GM19035 (cell line): Measurements from ENCODE around the gene PRAMEF1.
"Not testable (repeated sequence)": the region's sequence is repeated elsewhere in the genome, so short reads cannot be mapped to it uniquely, and the experiment has no call there.

Experiments used
- ATAC-seq: cut with Tn5 transposase; IDR thresholded peaks from one replicate; pipeline ENCODE4 v1.9.1; 2021; ENCODE audit not compliant: unreplicated experiment

Gene PRAMEF1

DNA sequence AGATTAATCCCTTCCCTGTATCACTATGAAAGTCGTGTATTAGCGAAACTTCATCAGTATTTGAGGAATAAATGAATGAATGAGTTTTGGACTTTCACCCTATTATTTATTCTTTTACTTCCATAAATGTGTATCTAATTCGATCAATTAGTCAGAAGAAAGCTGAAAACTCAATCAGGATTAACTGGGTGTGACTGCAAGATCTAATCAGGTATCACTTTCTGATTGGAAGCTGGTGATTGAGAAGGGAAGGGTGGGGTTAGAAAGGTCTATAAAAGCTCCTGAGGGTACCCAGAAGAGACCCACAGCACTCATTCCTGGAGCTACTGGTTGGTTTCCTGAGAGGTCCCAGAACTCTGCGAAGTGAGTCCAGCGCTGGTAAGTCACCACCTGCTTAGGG, at the start of gene PRAMEF1:
Gene PRAMEF1 (plus strand): TSS at position 301 of the 400 bp plus-strand sequence. CDS start 1,831 bp downstream, outside the sequence.
- ATAC-seq, result not testable (repeated sequence)

GRCh38 chr1:12741946-12742345, 49.3 kb upstream of the PRAMEF1 start:
- ATAC-seq, result no peak

DNA sequence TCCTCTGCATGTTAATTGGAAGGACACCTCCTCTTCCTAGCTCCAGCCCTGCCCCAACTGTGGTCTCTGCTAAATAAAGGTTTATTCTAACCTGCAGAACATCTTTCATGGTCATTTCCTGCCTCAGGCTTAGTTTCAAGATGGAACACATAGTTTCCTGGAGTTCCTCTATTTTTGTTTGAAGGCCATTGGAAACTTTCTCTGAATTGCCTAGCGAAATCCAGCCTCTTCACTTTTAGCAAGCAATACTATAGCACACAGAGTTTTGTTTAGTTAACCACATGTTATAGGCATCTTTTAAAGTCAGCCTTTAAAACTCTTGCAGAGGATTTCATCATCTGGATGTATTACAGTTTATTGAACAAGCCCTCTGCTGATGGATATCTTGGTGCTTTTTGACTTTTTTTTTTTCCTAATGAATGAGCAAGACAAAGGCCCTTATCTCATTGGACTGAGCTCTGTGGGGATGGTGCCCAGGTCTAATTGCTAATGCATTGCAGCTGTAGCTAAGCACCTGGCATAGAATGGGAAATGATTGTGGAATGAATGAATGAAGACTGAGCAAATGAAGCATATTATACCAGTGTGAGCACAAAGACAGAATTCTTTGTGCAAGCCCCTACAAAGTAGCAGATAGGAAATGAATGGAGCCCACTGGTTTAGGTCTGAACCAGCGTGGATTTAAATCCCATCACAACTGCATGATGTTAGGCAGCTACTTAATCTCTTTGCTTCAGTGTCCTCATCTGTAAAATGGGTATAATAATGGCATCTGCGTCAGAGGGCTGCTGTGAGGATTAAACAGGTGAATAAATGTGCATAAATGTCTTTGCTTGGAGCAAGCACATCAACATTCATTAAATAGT, 45.8 kb upstream of the PRAMEF1 start:
- ATAC-seq, result no peak

GRCh38 chr1:12745992-12746323, 45.2 kb upstream of the PRAMEF1 start, which contains the start of gene CFAP107:
Gene CFAP107 (plus strand): TSS chr1:12746200. CDS start chr1:12746431, 231 bp downstream.
- no peak for ATAC-seq

GRCh38 chr1:12748778-12749355, 42.3 kb upstream of the PRAMEF1 start:
- no peak for ATAC-seq

- no peak for ATAC-seq
Observed at GRCh38 chr1:12754738-12755137, 36.5 kb upstream of the PRAMEF1 start.

GRCh38 chr1:12756273-12756672, 34.9 kb upstream of the PRAMEF1 start:
- ATAC-seq, result no peak

DNA sequence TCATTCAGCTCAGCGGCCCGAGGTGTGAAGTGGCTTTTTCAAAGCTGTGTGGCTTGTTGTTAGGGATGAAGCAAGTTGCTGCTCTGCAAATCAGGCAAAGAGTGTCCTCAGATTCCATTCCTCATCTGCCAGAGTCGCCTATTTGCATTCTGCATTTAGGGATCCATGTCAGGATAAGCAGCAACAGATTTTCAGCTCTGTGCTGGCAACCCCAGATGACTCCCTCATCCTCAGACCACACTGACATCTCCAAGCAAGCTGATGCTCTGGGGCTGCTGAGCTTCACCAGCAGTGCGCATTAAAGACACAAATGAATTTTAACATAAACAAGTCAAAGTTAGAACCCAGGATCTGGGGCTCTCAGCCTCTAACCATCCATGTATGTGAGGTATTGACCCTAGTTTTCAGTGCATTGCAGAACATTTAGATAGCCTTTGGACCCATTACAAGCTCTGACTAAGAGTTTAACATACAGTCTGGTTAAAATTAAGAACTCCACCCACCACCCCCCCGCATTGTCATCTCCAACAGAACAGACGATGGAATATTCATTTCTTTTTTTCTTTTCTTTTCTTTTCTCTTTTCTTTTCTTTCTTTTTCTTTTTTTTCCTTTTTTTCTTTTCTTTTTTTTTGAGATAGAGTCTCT, 34.3 kb upstream of the PRAMEF1 start:
- ATAC-seq, result no peak

DNA sequence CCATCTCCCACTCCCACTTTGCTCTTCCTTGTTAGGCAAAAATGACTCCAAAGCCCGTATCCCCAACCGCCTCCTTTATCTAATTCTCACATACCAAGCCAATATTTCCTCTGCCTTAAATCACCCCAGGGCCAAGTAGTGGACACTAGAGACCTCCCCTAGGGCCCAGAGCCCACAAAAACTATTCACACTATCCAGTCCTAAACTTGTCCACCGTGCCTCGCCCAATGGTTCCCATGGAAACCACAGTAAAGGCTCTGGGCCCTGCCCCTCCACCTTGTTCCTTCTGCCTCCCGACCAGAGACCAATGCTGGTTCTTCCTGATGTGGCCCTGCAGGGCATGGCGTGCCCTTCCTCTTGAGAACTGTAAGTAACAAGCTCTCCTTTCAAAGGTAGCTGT, 33.4 kb upstream of the PRAMEF1 start:
- no peak for ATAC-seq

DNA sequence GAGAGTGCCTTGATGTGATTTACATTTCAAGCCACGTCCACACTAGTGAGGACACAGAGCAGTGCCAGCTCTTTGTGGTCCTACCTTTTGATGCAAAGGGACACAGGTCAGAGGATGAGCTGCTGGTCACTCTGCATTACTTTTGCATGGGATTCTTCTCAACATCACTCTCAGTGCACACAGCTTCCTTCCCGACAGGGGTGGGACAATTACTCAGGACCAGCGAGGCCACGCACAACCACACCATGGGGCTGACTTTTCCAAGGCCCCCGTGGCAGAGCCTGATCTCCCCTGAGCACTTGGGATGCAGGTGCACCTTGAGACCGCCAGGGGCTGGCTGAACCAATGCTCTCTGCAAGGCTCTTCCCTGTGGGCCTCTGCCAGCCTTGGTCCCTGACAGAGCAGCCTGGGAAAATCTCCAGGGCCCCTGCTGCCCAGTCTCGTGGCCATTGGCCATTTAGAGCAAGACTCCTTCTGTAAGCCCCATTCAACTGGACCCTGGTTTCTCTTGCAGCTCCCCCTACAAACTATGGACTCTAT, 30.9 kb upstream of the PRAMEF1 start:
- no peak for ATAC-seq

- ATAC-seq, result no peak
Observed at GRCh38 chr1:12761781-12762180, 29.4 kb upstream of the PRAMEF1 start.

DNA sequence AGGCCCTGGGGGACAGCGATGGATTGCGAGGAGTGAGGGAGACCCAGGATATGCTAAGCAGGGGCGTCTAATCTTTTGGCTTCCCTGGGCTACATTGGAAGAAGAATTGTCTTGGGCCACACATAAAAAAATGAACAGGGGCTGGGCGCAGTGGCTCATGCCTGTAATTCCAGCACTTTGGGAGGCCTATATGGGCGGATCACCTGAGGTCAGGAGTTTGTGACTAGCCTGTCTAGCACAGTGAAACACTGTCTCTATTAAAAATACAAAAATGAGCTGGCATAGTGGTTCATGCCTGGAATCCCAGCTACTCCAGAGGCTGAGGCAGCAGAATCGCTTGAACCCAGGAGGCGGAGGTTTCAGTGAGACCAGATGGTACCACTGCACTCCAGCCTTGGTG, 28.4 kb upstream of the PRAMEF1 start:
- ATAC-seq, result no peak

DNA sequence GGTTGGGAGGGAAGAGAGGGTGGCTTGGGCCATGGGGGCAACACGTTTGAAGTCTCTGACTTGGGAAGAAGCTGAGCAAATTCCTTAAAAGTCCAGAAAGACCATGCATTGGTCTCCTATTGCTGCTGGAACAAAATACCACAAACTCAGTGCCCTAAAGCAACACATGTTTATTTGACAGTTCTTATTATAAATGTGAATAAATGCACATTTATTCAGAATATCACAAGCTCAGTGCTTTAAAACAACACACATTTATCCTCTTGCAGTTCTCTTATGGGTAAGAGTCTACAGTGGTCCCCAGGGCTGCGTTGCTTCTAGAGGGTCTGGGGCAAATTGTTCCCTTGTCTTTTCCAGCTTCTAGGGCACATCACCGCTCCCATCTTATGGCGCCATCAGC, 27.7 kb upstream of the PRAMEF1 start:
- ATAC-seq, result no peak

DNA sequence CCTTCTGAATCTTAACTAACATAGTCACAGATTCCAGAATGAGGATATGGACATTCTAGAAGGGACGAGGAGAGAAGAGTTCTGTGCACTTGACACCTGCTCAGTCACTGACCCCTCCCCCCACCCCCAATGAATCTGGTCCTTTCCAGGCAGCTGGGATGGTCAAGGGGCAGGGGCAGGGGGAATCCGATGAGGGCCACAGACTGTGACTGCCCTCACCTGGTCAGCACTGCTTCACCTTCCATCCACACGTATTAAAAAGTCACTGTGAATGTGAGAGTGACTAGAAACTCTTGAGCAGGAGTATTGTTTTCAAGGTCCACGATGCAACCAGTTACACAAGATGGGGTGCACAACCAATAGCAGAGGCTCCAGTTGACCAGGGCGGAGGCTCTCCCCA, 27.2 kb upstream of the PRAMEF1 start:
- ATAC-seq, result no peak

GRCh38 chr1:12769031-12769430, 22.2 kb upstream of the PRAMEF1 start:
- no peak for ATAC-seq

DNA sequence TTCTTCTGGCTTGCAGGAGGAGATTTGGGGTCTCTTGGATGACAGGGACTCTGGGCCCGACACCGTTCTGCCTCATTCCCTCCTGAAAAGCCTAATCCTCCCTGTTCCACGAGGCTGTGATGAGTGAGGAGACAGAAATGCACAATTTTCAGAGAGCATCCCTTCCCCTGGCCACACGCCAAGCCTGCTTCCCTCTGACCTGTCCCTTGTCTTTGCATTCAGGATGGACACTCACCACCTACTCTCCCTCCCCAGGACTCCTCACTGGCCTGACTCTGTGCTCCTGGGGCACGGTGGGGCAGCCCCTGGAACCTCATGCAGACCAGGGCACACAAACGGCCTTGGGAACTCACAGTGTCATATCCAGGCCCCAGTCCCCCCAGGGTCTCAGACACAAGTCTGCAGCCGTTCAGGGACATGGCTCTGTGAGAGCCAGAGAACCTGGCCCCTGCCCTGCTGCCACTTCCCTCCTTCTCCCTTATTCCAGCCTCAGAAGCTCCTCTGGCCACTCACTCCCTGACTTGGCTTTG, 21.2 kb upstream of the PRAMEF1 start:
- ATAC-seq, result no peak

- no peak for ATAC-seq
Observed at GRCh38 chr1:12770620-12771019, 20.6 kb upstream of the PRAMEF1 start.

GRCh38 chr1:12771186-12771585, 20.0 kb upstream of the PRAMEF1 start:
- no peak for ATAC-seq

- no peak for ATAC-seq
Observed at GRCh38 chr1:12772520-12772919, 18.7 kb upstream of the PRAMEF1 start.

DNA sequence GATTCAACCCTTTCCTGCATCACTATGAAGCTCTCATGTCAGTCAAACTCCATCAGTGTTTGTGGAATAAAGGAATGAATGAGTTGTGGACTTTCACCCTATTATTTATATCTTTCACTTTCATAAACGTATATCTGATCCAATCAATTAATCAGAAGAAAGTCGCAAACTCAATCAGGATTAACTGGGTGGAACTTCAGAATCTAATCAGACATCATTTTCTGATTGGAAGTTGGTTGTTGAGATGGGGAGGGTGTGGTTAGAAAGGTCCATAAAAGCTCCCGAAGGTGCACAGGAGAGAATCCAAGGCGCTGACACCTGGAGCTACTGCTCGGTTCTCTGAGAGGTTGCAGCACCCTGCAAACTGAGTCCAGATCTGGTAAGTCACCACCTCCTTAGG, 17.8 kb upstream of the PRAMEF1 start, which contains the start of gene PRAMEF12:
Gene PRAMEF12 (plus strand): TSS at position 301 of the 400 bp plus-strand sequence. CDS start 1,130 bp downstream, outside the sequence.
- no peak for ATAC-seq

DNA sequence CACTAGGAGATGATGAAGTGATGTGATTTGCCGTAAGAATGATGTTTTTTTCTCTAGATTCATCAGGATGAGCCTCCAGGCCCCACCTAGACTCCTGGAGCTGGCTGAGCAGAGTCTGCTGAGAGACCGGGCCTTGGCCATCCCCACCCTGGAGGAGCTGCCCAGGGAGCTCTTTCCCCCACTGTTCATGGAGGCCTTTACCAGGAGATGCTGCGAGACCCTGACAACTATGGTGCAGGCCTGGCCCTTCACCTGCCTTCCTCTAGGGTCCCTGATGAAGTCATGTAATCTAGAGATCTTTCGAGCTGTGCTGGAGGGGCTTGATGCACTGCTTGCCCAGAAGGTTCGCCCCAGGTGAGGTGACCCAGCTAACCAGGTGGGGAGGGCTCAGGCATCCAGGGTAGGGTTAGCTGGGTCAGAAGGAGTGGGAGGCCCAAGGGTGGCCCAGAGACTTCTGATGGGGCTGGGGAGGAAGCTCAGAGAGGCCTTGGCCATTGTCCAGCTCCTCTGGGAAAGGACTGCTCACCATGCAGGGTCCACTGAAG, 16.3 kb upstream of the PRAMEF1 start:
- ATAC-seq, result no peak
